ENCODE measurements around the gene FSTL4. TPM values are rescaled to one million over a fixed set of nuclear protein-coding genes. Genes with fewer than 3 reads are reported as not detected.
A peak's percentile ranks its signal among the peaks of the same experiment; 100 is the strongest.

The FSTL4 gene
- polyA plus RNA-seq, 3 donors = 0.42 to 1.2 (median 0.94) TPM

GRCh38 chr5:133307275-133307674 is 305.1 kb downstream of the FSTL4 start:
- no peak for DNase-seq (ENCODE audit: extremely low read depth in 1 of 11, low read depth in 9 of 11, low spot score in 4 of 11)

GRCh38 chr5:133304707-133305216 is 307.6 kb downstream of the FSTL4 start:
- no peak for DNase-seq (ENCODE audit: extremely low read depth in 1 of 11, low read depth in 9 of 11, low spot score in 4 of 11)

- no peak for DNase-seq (ENCODE audit: extremely low read depth in 1 of 11, low read depth in 9 of 11, low spot score in 4 of 11)
These were observed 308.2 kb downstream of the FSTL4 start for GRCh38 chr5:133304178-133304577.

- no peak for DNase-seq (ENCODE audit: extremely low read depth in 1 of 11, low read depth in 9 of 11, low spot score in 4 of 11)
These were observed 309.0 kb downstream of the FSTL4 start for GRCh38 chr5:133303298-133303697.

- no peak for DNase-seq (ENCODE audit: extremely low read depth in 1 of 11, low read depth in 9 of 11, low spot score in 4 of 11)
These were observed 312.6 kb downstream of the FSTL4 start for GRCh38 chr5:133299728-133300127.

GRCh38 chr5:133299021-133299420 is 313.3 kb downstream of the FSTL4 start:
- DNase-seq (ENCODE audit: extremely low read depth in 1 of 11, low read depth in 9 of 11, low spot score in 4 of 11) = no peak

GRCh38 chr5:133298447-133298846 is 313.9 kb downstream of the FSTL4 start:
- DNase-seq (ENCODE audit: extremely low read depth in 1 of 11, low read depth in 9 of 11, low spot score in 4 of 11) = no peak

- DNase-seq (ENCODE audit: extremely low read depth in 1 of 11, low read depth in 9 of 11, low spot score in 4 of 11) = no peak
These were observed 315.0 kb downstream of the FSTL4 start for GRCh38 chr5:133297293-133297692.

GRCh38 chr5:133296624-133297023 is 315.7 kb downstream of the FSTL4 start:
- no peak for DNase-seq (ENCODE audit: extremely low read depth in 1 of 11, low read depth in 9 of 11, low spot score in 4 of 11)

- no peak for DNase-seq (ENCODE audit: extremely low read depth in 1 of 11, low read depth in 9 of 11, low spot score in 4 of 11)
These were observed 316.8 kb downstream of the FSTL4 start for GRCh38 chr5:133295520-133295919.

- DNase-seq (ENCODE audit: extremely low read depth in 1 of 11, low read depth in 9 of 11, low spot score in 4 of 11) = no peak
These were observed 318.0 kb downstream of the FSTL4 start for GRCh38 chr5:133294380-133294779.

GRCh38 chr5:133293960-133294359 is 318.4 kb downstream of the FSTL4 start:
- no peak for DNase-seq (ENCODE audit: extremely low read depth in 1 of 11, low read depth in 9 of 11, low spot score in 4 of 11)

- DNase-seq (ENCODE audit: extremely low read depth in 1 of 11, low read depth in 9 of 11, low spot score in 4 of 11) = no peak
These were observed 320.0 kb downstream of the FSTL4 start for GRCh38 chr5:133292300-133292699.

GRCh38 chr5:133291524-133291923 is 320.8 kb downstream of the FSTL4 start:
- DNase-seq (ENCODE audit: extremely low read depth in 1 of 11, low read depth in 9 of 11, low spot score in 4 of 11) = no peak

- no peak for DNase-seq (ENCODE audit: extremely low read depth in 1 of 11, low read depth in 9 of 11, low spot score in 4 of 11)
These were observed 321.6 kb downstream of the FSTL4 start for GRCh38 chr5:133290669-133291240.

- DNase-seq (ENCODE audit: extremely low read depth in 1 of 11, low read depth in 9 of 11, low spot score in 4 of 11) = no peak
These were observed 322.5 kb downstream of the FSTL4 start for GRCh38 chr5:133289686-133290367.

- DNase-seq (ENCODE audit: extremely low read depth in 1 of 11, low read depth in 9 of 11, low spot score in 4 of 11) = peak in 3 of 11 donors; percentile 15 to 35 (median 29)
These were observed 324.8 kb downstream of the FSTL4 start for GRCh38 chr5:133287500-133287899.

GRCh38 chr5:133286483-133286882 is 325.9 kb downstream of the FSTL4 start:
- no peak for DNase-seq (ENCODE audit: extremely low read depth in 1 of 11, low read depth in 9 of 11, low spot score in 4 of 11)

- no peak for DNase-seq (ENCODE audit: extremely low read depth in 1 of 11, low read depth in 9 of 11, low spot score in 4 of 11)
These were observed 326.7 kb downstream of the FSTL4 start for GRCh38 chr5:133285583-133286021.

GRCh38 chr5:133284306-133284705 is 328.0 kb downstream of the FSTL4 start:
- no peak for DNase-seq (ENCODE audit: extremely low read depth in 1 of 11, low read depth in 9 of 11, low spot score in 4 of 11)

GRCh38 chr5:133278317-133278716 is 334.0 kb downstream of the FSTL4 start:
- DNase-seq (ENCODE audit: extremely low read depth in 1 of 11, low read depth in 9 of 11, low spot score in 4 of 11) = no peak

Data from renal cortex interstitium (tissue), 11 donors.